Measurements from ENCODE around the gene HSD17B7.
"Not testable (repeated sequence)": the region's sequence is repeated elsewhere in the genome, so short reads cannot be mapped to it uniquely, and the experiment has no call there.

The HSD17B7 gene

GRCh38 chr1:162812357-162812756, 21.9 kb downstream of the HSD17B7 start:
- DNase-seq: not testable (repeated sequence)

- not testable (repeated sequence) for DNase-seq
Measured at GRCh38 chr1:162818136-162818535, 27.6 kb downstream of the HSD17B7 start.

GRCh38 chr1:162818666-162819065, 28.2 kb downstream of the HSD17B7 start:
- DNase-seq: not testable (repeated sequence)

GRCh38 chr1:162822391-162823200, 32.1 kb downstream of the HSD17B7 start:
- DNase-seq: no peak

GRCh38 chr1:162823231-162823630, 32.7 kb downstream of the HSD17B7 start:
- DNase-seq: peak in 1 of 2 donors; percentile 5

GRCh38 chr1:162823771-162824525, 33.4 kb downstream of the HSD17B7 start:
- no peak for DNase-seq

GRCh38 chr1:162829268-162829667, 38.8 kb downstream of the HSD17B7 start:
- no peak for DNase-seq

- no peak for DNase-seq
Measured at GRCh38 chr1:162832470-162832869, 42.0 kb downstream of the HSD17B7 start.

- DNase-seq: no peak
Measured at GRCh38 chr1:162835157-162835899, 44.8 kb downstream of the HSD17B7 start.

GRCh38 chr1:162838863-162839262, 48.4 kb downstream of the HSD17B7 start:
- no peak for DNase-seq

GRCh38 chr1:162840250-162840839, 49.8 kb downstream of the HSD17B7 start:
- DNase-seq: no peak

GRCh38 chr1:162844153-162844552, 53.7 kb downstream of the HSD17B7 start:
- DNase-seq: no peak

GRCh38 chr1:162846256-162847212, 56.0 kb downstream of the HSD17B7 start:
- DNase-seq: no peak

- DNase-seq: peak; percentile 64 to 70
Measured at GRCh38 chr1:162847839-162848453, 57.4 kb downstream of the HSD17B7 start.

- DNase-seq: no peak
Measured at GRCh38 chr1:162849711-162850110, 59.2 kb downstream of the HSD17B7 start.

GRCh38 chr1:162851341-162851740, 60.8 kb downstream of the HSD17B7 start:
- no peak for DNase-seq

GRCh38 chr1:162854245-162854882, 63.9 kb downstream of the HSD17B7 start:
- DNase-seq: peak; percentile 51 to 55

- DNase-seq: no peak
Measured at GRCh38 chr1:162855461-162856150, 65.1 kb downstream of the HSD17B7 start.

- DNase-seq: no peak
Measured at GRCh38 chr1:162856260-162856659, 65.8 kb downstream of the HSD17B7 start.

- DNase-seq: no peak
Measured at GRCh38 chr1:162857850-162858249, 67.3 kb downstream of the HSD17B7 start.

All from CD4-positive, alpha-beta T cell treated with Interleukin-4 for 1 hour (primary cell).